Measurements from ENCODE around the gene CABP7.

CABP7 gene

DNA sequence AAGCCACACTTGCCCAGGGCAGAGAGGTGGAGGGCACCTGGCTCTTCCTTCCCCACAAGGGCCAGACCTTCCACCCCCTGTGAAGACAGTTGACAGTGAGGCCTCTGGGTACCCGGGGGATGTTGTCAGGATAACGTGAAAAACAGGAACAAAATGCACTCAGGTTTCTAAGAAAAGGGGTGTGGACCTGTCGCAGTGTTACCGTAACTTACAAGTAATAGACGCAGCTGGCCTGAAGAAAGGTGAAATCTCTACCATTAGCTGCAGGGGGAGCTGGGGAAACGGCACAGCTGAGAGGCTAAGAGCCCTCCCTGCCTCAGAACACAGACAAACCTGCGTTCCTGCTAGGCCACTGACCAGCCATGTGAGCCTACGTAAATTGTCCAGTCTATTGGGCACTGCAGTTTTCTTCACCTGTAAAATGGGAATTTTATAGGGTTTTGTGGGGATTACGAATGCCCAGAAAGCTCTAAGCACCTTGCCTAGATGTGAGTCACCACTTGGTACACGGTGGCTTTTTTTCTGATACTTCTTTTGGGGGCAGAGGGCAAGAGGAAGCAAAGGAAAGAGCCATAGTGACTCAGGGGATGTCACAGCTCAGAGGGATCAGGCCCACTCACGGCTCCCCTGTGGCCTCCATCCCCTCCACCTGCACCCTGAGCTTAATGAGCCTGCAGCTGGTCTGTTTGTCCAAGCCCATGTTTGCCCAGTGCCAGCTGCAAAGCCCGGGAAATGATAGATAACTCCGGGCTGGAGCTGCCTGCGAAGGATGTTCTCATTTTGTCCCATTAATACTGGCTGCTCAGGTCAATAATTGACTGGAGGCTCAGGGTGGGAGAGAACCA is 18.4 kb upstream of the CABP7 start:
- TF ChIP-seq, protein P1, sequence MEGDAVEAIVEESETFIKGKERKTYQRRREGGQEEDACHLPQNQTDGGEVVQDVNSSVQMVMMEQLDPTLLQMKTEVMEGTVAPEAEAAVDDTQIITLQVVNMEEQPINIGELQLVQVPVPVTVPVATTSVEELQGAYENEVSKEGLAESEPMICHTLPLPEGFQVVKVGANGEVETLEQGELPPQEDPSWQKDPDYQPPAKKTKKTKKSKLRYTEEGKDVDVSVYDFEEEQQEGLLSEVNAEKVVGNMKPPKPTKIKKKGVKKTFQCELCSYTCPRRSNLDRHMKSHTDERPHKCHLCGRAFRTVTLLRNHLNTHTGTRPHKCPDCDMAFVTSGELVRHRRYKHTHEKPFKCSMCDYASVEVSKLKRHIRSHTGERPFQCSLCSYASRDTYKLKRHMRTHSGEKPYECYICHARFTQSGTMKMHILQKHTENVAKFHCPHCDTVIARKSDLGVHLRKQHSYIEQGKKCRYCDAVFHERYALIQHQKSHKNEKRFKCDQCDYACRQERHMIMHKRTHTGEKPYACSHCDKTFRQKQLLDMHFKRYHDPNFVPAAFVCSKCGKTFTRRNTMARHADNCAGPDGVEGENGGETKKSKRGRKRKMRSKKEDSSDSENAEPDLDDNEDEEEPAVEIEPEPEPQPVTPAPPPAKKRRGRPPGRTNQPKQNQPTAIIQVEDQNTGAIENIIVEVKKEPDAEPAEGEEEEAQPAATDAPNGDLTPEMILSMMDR (IDR thresholded peaks at IDR 0.05; ENCODE audit: low read depth, low read length, missing control alignments), result peak; percentile 16
- DNase-seq (ENCODE audit: low read depth), result no peak
- in situ Hi-C loops (cut with HindIII; ENCODE audit: low sequenced_read_pairs), result no loop called here
- no peak overlapping the region for H3K4me3 ChIP-seq (ENCODE audit: low read depth, low read length)

DNA sequence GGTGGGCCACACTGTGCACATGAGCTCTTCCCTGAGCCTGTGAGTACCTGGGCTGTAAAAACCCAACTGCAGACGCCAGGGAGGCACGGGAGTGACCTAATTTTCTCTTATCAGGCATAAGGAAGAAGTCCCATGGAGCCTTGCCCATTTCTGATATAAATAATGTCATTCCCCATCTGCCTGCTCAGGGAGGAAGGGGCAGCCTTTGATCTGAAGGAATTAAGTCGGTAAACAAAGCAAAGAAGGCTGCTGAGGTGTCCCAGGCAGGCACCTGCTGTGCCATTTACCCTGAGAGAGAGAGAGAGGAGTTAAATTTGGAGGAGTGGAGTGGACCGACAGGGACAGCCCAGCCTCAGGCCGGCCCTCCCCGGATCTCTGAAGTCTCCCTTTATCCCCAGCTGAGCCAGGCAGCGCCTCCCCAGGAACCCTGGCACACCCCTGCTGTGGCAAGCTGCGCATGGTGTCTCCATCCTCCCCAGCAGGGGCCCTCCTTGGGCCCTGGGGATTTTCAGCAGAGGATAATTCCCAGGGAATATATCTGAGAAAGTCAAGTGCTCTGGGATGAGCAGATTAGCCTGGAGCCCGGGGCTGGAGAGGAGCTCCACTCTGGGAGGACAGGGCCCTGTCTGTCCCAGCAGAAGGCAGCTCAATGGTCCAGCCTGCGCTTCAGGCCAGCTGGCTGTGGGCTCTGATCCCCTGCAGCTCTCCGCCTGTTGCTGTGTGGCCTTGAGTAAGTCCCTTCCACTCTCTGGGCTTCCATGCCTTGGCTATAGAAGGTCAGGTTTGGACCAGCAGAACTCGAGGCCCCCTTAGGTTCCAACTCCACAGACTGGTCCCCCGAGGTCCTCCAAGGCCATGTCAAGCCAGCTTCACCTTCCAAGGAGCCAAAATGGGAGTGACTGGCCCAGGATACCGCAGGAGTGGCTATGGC is 17.5 kb upstream of the CABP7 start:
- no peak for DNase-seq (ENCODE audit: low read depth)
- no peak overlapping the region for H3K4me3 ChIP-seq (ENCODE audit: low read depth, low read length)
- TF ChIP-seq, protein P1 (IDR thresholded peaks at IDR 0.05; ENCODE audit: low read depth, low read length, missing control alignments), result peak; percentile 3

DNA sequence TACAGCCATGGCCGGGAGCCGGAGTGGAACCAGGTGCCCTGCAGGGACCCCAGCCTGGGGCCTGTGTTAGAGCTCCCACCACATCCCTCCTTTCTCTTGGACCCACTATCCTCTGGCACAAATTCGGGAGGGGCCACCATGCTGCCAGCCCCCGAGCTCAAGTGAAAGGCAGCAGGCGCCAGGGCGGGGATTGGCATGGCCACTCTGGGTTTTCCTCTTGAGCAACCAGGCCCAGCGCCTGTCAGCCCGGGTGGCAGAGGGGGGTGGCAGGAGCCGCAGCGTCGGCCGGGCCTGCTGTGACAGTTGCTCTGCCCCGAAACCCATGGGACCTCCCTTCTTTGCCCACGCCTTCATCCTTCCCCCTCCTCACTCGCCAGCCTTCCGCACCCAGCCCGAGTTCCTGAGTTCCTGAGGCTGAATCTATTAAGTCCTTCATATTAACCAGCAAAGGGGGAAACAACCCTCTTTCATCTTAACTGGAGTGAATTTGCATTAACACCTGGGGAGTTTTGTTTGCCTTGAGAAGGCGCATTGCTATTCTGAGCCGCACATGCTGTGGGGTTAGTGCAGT is 16.8 kb upstream of the CABP7 start:
- H3K4me3 ChIP-seq (ENCODE audit: low read depth, low read length), result no peak overlapping the region
- TF ChIP-seq, protein P1 (IDR thresholded peaks at IDR 0.05; ENCODE audit: low read depth, low read length, missing control alignments), result no peak
- no peak for DNase-seq (ENCODE audit: low read depth)
- in situ Hi-C loops (cut with HindIII; ENCODE audit: low sequenced_read_pairs), result no loop called here

More for the DNA sequence above, 17.5 kb upstream of the CABP7 start:
- in situ Hi-C loops (cut with HindIII; ENCODE audit: low sequenced_read_pairs), result no loop called here

DNA sequence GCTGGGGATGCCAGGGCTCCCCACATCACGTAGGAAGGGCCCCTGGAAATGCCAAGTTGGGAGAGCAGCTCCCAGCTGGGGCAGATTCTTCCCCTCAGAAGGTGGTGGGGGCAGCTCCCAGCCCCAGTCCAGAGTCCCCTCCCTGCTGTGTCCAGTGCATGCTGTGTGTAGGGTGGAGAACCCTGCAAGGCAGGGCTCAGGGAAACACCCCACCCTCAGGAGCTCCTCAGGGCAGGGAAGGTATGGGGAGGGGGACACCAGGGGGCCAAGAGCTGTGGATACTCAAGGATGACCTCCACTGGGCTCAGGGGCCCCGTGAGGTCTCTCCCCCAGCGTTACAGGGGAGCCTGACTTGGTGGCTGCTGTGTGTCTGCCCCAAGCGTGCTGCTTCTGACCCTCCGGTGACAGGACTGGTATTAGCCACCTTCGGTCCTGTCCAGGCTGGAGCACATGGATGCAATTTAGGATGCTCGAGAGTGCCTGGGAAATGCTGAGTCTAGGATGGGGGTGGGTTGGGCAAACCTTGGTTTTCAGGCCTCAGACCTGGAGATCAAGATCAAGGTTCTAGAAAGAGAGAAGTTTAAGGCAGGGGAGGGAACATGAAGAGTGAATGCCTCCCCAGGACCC is 16.1 kb upstream of the CABP7 start:
- no peak overlapping the region for H3K4me3 ChIP-seq (ENCODE audit: low read depth, low read length)
- in situ Hi-C loops (cut with HindIII; ENCODE audit: low sequenced_read_pairs), result no loop called here
- TF ChIP-seq, protein P1 (IDR thresholded peaks at IDR 0.05; ENCODE audit: low read depth, low read length, missing control alignments), result no peak
- no peak for DNase-seq (ENCODE audit: low read depth)

DNA sequence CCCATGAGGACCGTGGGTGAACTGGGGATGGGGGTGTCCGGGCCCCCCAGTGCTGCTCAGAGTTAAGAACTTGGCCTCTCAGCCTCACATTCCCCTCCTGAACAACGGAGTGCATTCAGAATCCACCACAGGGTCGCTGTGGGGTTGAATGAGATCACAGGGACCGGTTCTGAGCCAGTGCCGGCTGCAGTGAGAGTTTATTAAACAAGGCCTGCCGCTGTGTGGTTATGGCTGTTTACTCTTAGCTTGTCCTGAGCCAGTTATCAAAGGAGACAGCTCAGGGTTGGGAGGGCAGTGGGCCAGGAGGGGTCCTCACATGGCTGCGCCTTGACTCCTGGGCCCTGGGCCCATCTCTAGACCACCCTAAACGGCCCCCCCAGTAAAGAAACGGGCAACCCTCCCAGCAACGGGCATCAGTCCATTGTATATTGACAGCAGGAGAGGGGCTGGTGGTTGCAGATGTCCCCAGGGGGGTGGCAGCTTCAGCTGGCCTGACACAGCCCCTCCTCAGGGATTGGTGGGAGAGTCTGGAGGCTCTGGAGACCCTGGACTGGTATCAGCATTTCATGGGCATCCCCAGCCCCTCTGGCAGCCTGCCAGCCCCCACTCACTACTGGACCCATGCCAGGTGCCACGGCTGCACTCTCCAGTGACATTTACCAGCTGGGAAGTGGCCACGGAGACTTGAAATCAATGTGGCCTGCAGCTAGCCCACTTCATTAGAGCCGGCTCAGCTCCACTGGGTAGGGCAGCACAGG is 15.1 kb upstream of the CABP7 start:
- peak; percentile 50 for DNase-seq (ENCODE audit: low read depth)
- in situ Hi-C loops (cut with HindIII; ENCODE audit: low sequenced_read_pairs), result no loop called here
- TF ChIP-seq, protein P1 (IDR thresholded peaks at IDR 0.05; ENCODE audit: low read depth, low read length, missing control alignments), result no peak
- no peak overlapping the region for H3K4me3 ChIP-seq (ENCODE audit: low read depth, low read length)
